Upper lobe of left lung (tissue), 6 donors: ENCODE measurements around the gene TMEM182. TPM values are rescaled to one million over a fixed set of nuclear protein-coding genes. Genes with fewer than 3 reads are reported as not detected.

ENCODE experiments used
- ATAC-seq, 2 donors: fragments of 200-7000 bp; cut with Tn5 transposase; one replicate each; pipeline ENCODE4 v1.9.1; 2022; ENCODE audit warnings: mild to moderate bottlenecking in 2 of 2, moderate library complexity in 2 of 2; ENCODE audit not compliant: low FRiP score in 2 of 2
- DNase-seq, 2 donors: peaks; one replicate each; pipeline ENCODE4 v3.0.0-alpha.2; 2019 to 2020
- H3K27ac ChIP-seq, 4 donors: fragments of 200-600 bp; sonication (generic); one replicate each; pipeline ENCODE4 v1.5.1; 2016 to 2019
- H3K27me3 ChIP-seq, 4 donors: fragments of 200-600 bp; sonication (generic); one replicate each; pipeline ENCODE4 v1.5.1; 2017 to 2019
- H3K36me3 ChIP-seq, 4 donors: fragments of 200-600 bp; sonication (generic); one replicate each; pipeline ENCODE4 v1.5.1; 2016 to 2019
- H3K4me1 ChIP-seq, 4 donors: fragments of 200-600 bp; sonication (generic); one replicate each; pipeline ENCODE4 v1.5.1; 2018 to 2019
- H3K4me3 ChIP-seq, 4 donors: fragments of 200-600 bp; sonication (generic); one replicate each; pipeline ENCODE4 v1.5.1; 2017 to 2019; ENCODE audit warnings: mild to moderate bottlenecking in 2 of 4, moderate library complexity in 1 of 4
- H3K9me3 ChIP-seq, 4 donors: fragments of 200-600 bp; sonication (generic); one replicate each; pipeline ENCODE4 v1.5.1; 2018 to 2019
- CTCF ChIP-seq, 6 experiments: fragments of 450-650 bp in 4 of 6; fragments of 200-600 bp in 2 of 6; sonication (generic) in 2 of 6; IDR thresholded peaks; one replicate each; pipeline ENCODE4 v1.5.1; 2016 to 2019; ENCODE audit warnings: antibody characterized with exemption in 6 of 6
- EP300 ChIP-seq, 4 donors: sonication (generic); formaldehyde crosslinking; IDR thresholded peaks; one replicate each; pipeline ENCODE4 v1.5.1; 2017; ENCODE audit warnings: antibody characterized with exemption in 4 of 4, control low read depth in 2 of 4
- POLR2A ChIP-seq, 4 donors: fragments of 450-650 bp; IDR thresholded peaks; one replicate each; pipeline ENCODE4 v1.5.1; 2016 to 2017; ENCODE audit warnings: antibody characterized with exemption in 4 of 4, mild to moderate bottlenecking in 2 of 4
- POLR2AphosphoS5 ChIP-seq, 2 donors: sonication (generic); formaldehyde crosslinking; IDR thresholded peaks; one replicate each; pipeline ENCODE4 v1.5.1; 2017; ENCODE audit warnings: antibody characterized with exemption in 2 of 2
- WGBS, 2 donors: methylation state at CpG; one replicate each; pipeline ENCODE4 v1.1.5; 2017 to 2018; 5-methylcytosine and 5-hydroxymethylcytosine counted together
- total RNA-seq, 6 donors: library from RNA; depleted of rRNA in 4 of 6; stranded (reverse); fragments of >200 nt in 4 of 6; gene quantifications; one replicate each; pipeline versions ENCODE4 v1.1.0 to v1.2.1, GENCODE V29; 2016 to 2021
- donor health status: DM: no; HTN: no; CAD: no; lungs with moderate emphysema.
- donor health status: DM: no; HTN: yes; CAD: no; lungs with severe emphysema.

The TMEM182 gene
- total RNA-seq, 6 donors from 2014 or later = 1.7 to 5.6 (median 2.7) TPM; not detected in 2

- no peak overlapping the region for H3K27ac ChIP-seq
- no peaks in the 10 kb centered on the region for H3K4me1 ChIP-seq
- 93 to 95% methylated on average over 3 of the region's 3 CpGs for WGBS, 2 donors
- no peaks in the 10 kb centered on the region for H3K27me3 ChIP-seq
- no peak for ATAC-seq
- DNase-seq = no peak
- TF ChIP-seq CTCF (IDR thresholded peaks at IDR 0.05) (no peak), POLR2A (IDR thresholded peaks at IDR 0.05) (no peak), EP300 (IDR thresholded peaks at IDR 0.05) (no peak), POLR2AphosphoS5 (IDR thresholded peaks at IDR 0.05) (no peak)
- no peak overlapping the region for H3K4me3 ChIP-seq
- no peaks in the 10 kb centered on the region for H3K9me3 ChIP-seq
- no peaks in the 10 kb centered on the region for H3K36me3 ChIP-seq
Observed at GRCh38 chr2:102772659-102773058, 10.8 kb downstream of the TMEM182 start.

GRCh38 chr2:102773149-102773705 is 11.4 kb downstream of the TMEM182 start:
- Histone ChIP-seq H3K27ac (no peak overlapping the region), H3K4me3 (no peak overlapping the region), H3K36me3 (no peaks in the 10 kb centered on the region), H3K9me3 (no peaks in the 10 kb centered on the region), H3K4me1 (no peaks in the 10 kb centered on the region), H3K27me3 (no peaks in the 10 kb centered on the region)
- ATAC-seq (no peak), DNase-seq (no peak)
- WGBS, 2 donors = 86 to 92% methylated on average over 5 of the region's 5 CpGs
- TF ChIP-seq POLR2AphosphoS5 (IDR thresholded peaks at IDR 0.05) (no peak), EP300 (IDR thresholded peaks at IDR 0.05) (no peak), POLR2A (IDR thresholded peaks at IDR 0.05) (no peak), CTCF (IDR thresholded peaks at IDR 0.05) (no peak)

- no peaks in the 10 kb centered on the region for H3K27me3 ChIP-seq
- ATAC-seq (no peak), DNase-seq (no peak)
- H3K9me3 ChIP-seq = no peaks in the 10 kb centered on the region
- no peaks in the 10 kb centered on the region for H3K4me1 ChIP-seq
- TF ChIP-seq EP300 (IDR thresholded peaks at IDR 0.05) = no peak
- H3K27ac ChIP-seq = no peak overlapping the region
- H3K4me3 ChIP-seq = no peak overlapping the region
- WGBS, 2 donors = 100% methylated on average over 1 of the region's 1 CpG
- no peaks in the 10 kb centered on the region for H3K36me3 ChIP-seq
Observed at GRCh38 chr2:102778260-102778659, 16.4 kb downstream of the TMEM182 start.

- peak in 1 of 2 donors; percentile 40 for ATAC-seq
- H3K4me3 ChIP-seq = no peak overlapping the region
- WGBS, 2 donors = 90 to 100% methylated on average over 1 of the region's 1 CpG
- H3K4me1 ChIP-seq = no peaks in the 10 kb centered on the region
- DNase-seq = no peak
- H3K9me3 ChIP-seq = no peaks in the 10 kb centered on the region
- no peaks in the 10 kb centered on the region for H3K27me3 ChIP-seq
- H3K27ac ChIP-seq = no peak overlapping the region
- TF ChIP-seq POLR2A (IDR thresholded peaks at IDR 0.05) (no peak), EP300 (IDR thresholded peaks at IDR 0.05) (no peak), POLR2AphosphoS5 (IDR thresholded peaks at IDR 0.05) (no peak), CTCF (IDR thresholded peaks at IDR 0.05) (no peak)
- H3K36me3 ChIP-seq = no peaks in the 10 kb centered on the region
Observed at GRCh38 chr2:102780467-102780866, 18.6 kb downstream of the TMEM182 start.

- 98 to 99% methylated on average over 2 of the region's 2 CpGs for WGBS, 2 donors
- TF ChIP-seq POLR2AphosphoS5 (IDR thresholded peaks at IDR 0.05) (no peak), CTCF (IDR thresholded peaks at IDR 0.05) (no peak), POLR2A (IDR thresholded peaks at IDR 0.05) (no peak), EP300 (IDR thresholded peaks at IDR 0.05) (no peak)
Observed at GRCh38 chr2:102782187-102782586, 20.4 kb downstream of the TMEM182 start.

More at GRCh38 chr2:102782187-102782586, 20.4 kb downstream of the TMEM182 start:
- H3K9me3 ChIP-seq = no peaks in the 10 kb centered on the region
- H3K27ac ChIP-seq = no peak overlapping the region
- ATAC-seq (no peak), DNase-seq (no peak)
- H3K4me1 ChIP-seq = no peaks in the 10 kb centered on the region
- H3K27me3 ChIP-seq = no peaks in the 10 kb centered on the region
- no peak overlapping the region for H3K4me3 ChIP-seq
- H3K36me3 ChIP-seq = no peaks in the 10 kb centered on the region
